Lower lobe of right lung (tissue), 2 donors: Measurements from ENCODE around the gene MED10. TPM values are rescaled to one million over a fixed set of nuclear protein-coding genes. Genes with fewer than 3 reads are reported as not detected.

Experiments
- ATAC-seq, 2 donors: fragments of 200-7000 bp; cut with Tn5 transposase; one replicate each; pipeline ENCODE4 v1.9.1; 2020 to 2022; ENCODE audit warnings: mild to moderate bottlenecking in 2 of 2, moderate library complexity in 2 of 2
- DNase-seq: peaks from one replicate; pipeline ENCODE4 v3.0.0-alpha.2; 2020
- H3K27ac ChIP-seq: fragments of 200-600 bp; one replicate; pipeline ENCODE4 v1.8.0; 2022
- H3K27me3 ChIP-seq: fragments of 200-600 bp; one replicate; pipeline ENCODE4 v1.8.0; 2022; ENCODE audit warnings: low read depth
- H3K36me3 ChIP-seq: fragments of 200-600 bp; one replicate; pipeline ENCODE4 v1.8.0; 2022; ENCODE audit warnings: mild to moderate bottlenecking
- H3K4me1 ChIP-seq: fragments of 200-600 bp; one replicate; pipeline ENCODE4 v1.8.0; 2022
- H3K4me3 ChIP-seq: fragments of 200-600 bp; one replicate; pipeline ENCODE4 v1.8.0; 2022; ENCODE audit warnings: mild to moderate bottlenecking
- H3K9me3 ChIP-seq: fragments of 200-600 bp; one replicate; pipeline ENCODE4 v1.8.0; 2022
- intact Hi-C: fragments of 100-400 bp; cut with DNase I; formaldehyde crosslinking; loops from one replicate; pipeline ENCODE4 v1.11.0; 2022
- total RNA-seq: library from RNA; stranded (reverse); fragmentation: NEBNext Ultra II Directional; extraction: Animal tissue kit (Norgen Biotek cat#: 25700); gene quantifications from one replicate; pipeline ENCODE4 v1.2.1, GENCODE V29; 2021
- TF ChIP-seq, protein P1 (sequence below): fragments of 200-600 bp; IDR thresholded peaks from one replicate; pipeline ENCODE4 v1.8.0; 2022; ENCODE audit warnings: antibody characterized with exemption, mild to moderate bottlenecking
- donor health status: DM: no; HTN: yes; CAD: no; lungs with severe emphysema.

MED10 gene
- total RNA-seq, 1 donor from 2014 or later, result 30.3 TPM

GRCh38 chr5:6328173-6328572 is 50.2 kb downstream of the MED10 start:
- ATAC-seq (no peak), DNase-seq (no peak)
- Histone ChIP-seq H3K4me1 (no peaks in the 10 kb centered on the region), H3K4me3 (no peak overlapping the region), H3K27ac (no peak overlapping the region), H3K9me3 (peaks cover 17% of the 10 kb centered on the region), H3K27me3 (no peaks in the 10 kb centered on the region), H3K36me3 (no peaks in the 10 kb centered on the region)
- intact Hi-C loops, result no loop called here
- TF ChIP-seq, protein P1, sequence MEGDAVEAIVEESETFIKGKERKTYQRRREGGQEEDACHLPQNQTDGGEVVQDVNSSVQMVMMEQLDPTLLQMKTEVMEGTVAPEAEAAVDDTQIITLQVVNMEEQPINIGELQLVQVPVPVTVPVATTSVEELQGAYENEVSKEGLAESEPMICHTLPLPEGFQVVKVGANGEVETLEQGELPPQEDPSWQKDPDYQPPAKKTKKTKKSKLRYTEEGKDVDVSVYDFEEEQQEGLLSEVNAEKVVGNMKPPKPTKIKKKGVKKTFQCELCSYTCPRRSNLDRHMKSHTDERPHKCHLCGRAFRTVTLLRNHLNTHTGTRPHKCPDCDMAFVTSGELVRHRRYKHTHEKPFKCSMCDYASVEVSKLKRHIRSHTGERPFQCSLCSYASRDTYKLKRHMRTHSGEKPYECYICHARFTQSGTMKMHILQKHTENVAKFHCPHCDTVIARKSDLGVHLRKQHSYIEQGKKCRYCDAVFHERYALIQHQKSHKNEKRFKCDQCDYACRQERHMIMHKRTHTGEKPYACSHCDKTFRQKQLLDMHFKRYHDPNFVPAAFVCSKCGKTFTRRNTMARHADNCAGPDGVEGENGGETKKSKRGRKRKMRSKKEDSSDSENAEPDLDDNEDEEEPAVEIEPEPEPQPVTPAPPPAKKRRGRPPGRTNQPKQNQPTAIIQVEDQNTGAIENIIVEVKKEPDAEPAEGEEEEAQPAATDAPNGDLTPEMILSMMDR, result no peak

DNA sequence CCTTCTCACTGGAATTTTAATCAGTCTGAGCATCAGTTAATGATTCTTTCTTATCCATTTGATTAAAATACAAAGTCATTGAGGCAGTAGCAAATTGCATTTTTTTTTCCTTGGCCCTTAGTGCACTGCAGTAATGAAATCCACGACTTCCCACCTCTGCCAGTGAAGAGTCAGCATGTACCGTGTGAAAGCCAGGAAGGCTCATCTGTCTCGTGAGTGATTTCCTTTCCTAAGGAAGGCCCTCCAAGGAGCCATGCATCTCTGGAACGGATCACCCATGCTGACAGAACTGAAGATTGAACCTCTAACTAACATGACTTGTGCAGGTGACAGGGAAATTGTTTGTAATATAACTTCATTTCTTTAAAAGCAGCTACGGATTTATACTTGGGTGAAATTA is 51.6 kb downstream of the MED10 start:
- H3K9me3 ChIP-seq, result peaks cover 17% of the 10 kb centered on the region
- no peak overlapping the region for H3K4me3 ChIP-seq
- no peak overlapping the region for H3K27ac ChIP-seq
- H3K36me3 ChIP-seq, result no peaks in the 10 kb centered on the region
- no peak for DNase-seq
- no peaks in the 10 kb centered on the region for H3K4me1 ChIP-seq
- intact Hi-C loops, result no loop called here
- ATAC-seq, result no peak
- TF ChIP-seq, protein P1, result no peak
- no peaks in the 10 kb centered on the region for H3K27me3 ChIP-seq

GRCh38 chr5:6322163-6322713 is 56.1 kb downstream of the MED10 start:
- Histone ChIP-seq H3K27ac (no peak overlapping the region), H3K27me3 (no peaks in the 10 kb centered on the region), H3K36me3 (no peaks in the 10 kb centered on the region), H3K4me1 (no peaks in the 10 kb centered on the region), H3K9me3 (peaks cover 7% of the 10 kb centered on the region), H3K4me3 (no peak overlapping the region)
- ATAC-seq, result no peak
- TF ChIP-seq, protein P1, result no peak
- intact Hi-C loops, result no loop called here
- DNase-seq, result no peak

Other genes with a start within 250 kb of the MED10 start
- not detected for gene UBE2QL1, start 70.3 kb upstream of the MED10 start, total RNA-seq